Esophagus muscularis mucosa (tissue), 4 donors: ENCODE data around the gene MYH14.

Experiments used
- CTCF ChIP-seq, 3 experiments: fragments of 200-600 bp in 2 of 3; fragments of 450-650 bp in 1 of 3; sonication (generic) in 2 of 3; IDR thresholded peaks; one replicate each; pipeline ENCODE4 v1.5.1; 2017 to 2019; ENCODE audit warnings: antibody characterized with exemption in 3 of 3, mild to moderate bottlenecking in 2 of 3, moderate library complexity in 1 of 3
- EP300 ChIP-seq: sonication (generic); formaldehyde crosslinking; IDR thresholded peaks from one replicate; pipeline ENCODE4 v1.6.1; 2017; ENCODE audit warnings: antibody characterized with exemption
- POLR2A ChIP-seq: fragments of 450-650 bp; IDR thresholded peaks from one replicate; pipeline ENCODE4 v1.6.1; 2017; ENCODE audit warnings: antibody characterized with exemption, moderate library complexity, mild to moderate bottlenecking, low read depth
- POLR2AphosphoS5 ChIP-seq, 2 donors: sonication (generic); formaldehyde crosslinking; IDR thresholded peaks; one replicate each; pipeline ENCODE4 v1.6.1; 2017; ENCODE audit warnings: antibody characterized with exemption in 2 of 2

GRCh38 chr19:50292216-50292827, 88.9 kb downstream of the MYH14 start:
- TF ChIP-seq CTCF (IDR thresholded peaks at IDR 0.05) = no peak
- no peak for TF ChIP-seq EP300
- no peak for TF ChIP-seq POLR2A
- TF ChIP-seq POLR2AphosphoS5 (IDR thresholded peaks at IDR 0.05) = no peak
